GM12878 (cell line): Measurements from ENCODE around the gene SNCAIP. TPM values are rescaled to one million over a fixed set of nuclear protein-coding genes. Genes with fewer than 3 reads are reported as not detected.

Source experiments
- ATAC-seq: fragments of 200-7000 bp; cut with Tn5 transposase; 3 replicates; pipeline ENCODE4 v1.9.1; 2020; ENCODE audit warnings: mild to moderate bottlenecking, moderate library complexity
- BruUV-seq: library from RNA; stranded (reverse); fragments of 400-500 nt; replicated peaks from 2 replicates; lab custom pipeline; 2021; lab: Mats Ljungman, UMichigan
- CTCF ChIA-PET: fragments of 300-600 bp; sonication (Branson Sonifier 250); formaldehyde crosslinking; extraction: SDS; loops from one replicate; lab custom pipeline; 2021; ENCODE audit warnings: inconsistent platforms; lab: Yijun Ruan, JAX
- POLR2A ChIA-PET: fragments of 350-600 bp; formaldehyde crosslinking; extraction: SDS; loops from one replicate; lab custom pipeline; 2021; ENCODE audit warnings: inconsistent platforms; lab: Charles Lee
- RAD21 ChIA-PET: fragments of 300-600 bp; sonication (Branson Sonifier 250); formaldehyde crosslinking; loops from one replicate; lab custom pipeline; 2023; ENCODE audit warnings: antibody characterized with exemption; ENCODE audit not compliant: unreplicated experiment; lab: Charles Lee
- SMC1A ChIA-PET: fragments of 300-600 bp; sonication (Branson Sonifier 250); formaldehyde crosslinking; loops from one replicate; lab custom pipeline; 2023; ENCODE audit not compliant: unreplicated experiment, uncharacterized antibody; lab: Charles Lee
- DNase-seq: peaks from one replicate; pipeline ENCODE4 v3.0.0-alpha.2; 2011; ENCODE audit warnings: low read depth, low spot score
- FAIRE-seq: peaks from 3 replicates; lab custom pipeline; 2011; peaks lifted over from hg19 to GRCh38; lab: Jason Lieb, UNC
- H2AFZ ChIP-seq: 2 replicates; pipeline ENCODE4 v1.6.0; 2011; ENCODE audit warnings: low read depth, low read length, control low read depth; ENCODE audit not compliant: control insufficient read depth
- H3K27ac ChIP-seq: 2 replicates; pipeline ENCODE4 v1.5.1; 2011; ENCODE audit warnings: control low read depth; ENCODE audit not compliant: control insufficient read depth, insufficient read depth
- H3K27me3 ChIP-seq, 2 experiments: replicated peaks in 1 of 2; 2 replicates each; pipeline versions ENCODE4 v1.6.0 to v1.6.1; 2011; ENCODE audit warnings: low read length in 1 of 2; ENCODE audit not compliant: control insufficient read depth in 2 of 2, insufficient read depth in 2 of 2
- H3K36me3 ChIP-seq, 2 experiments: 2 replicates each; pipeline ENCODE4 v1.5.1; 2011; ENCODE audit warnings: low read length in 1 of 2; ENCODE audit not compliant: control insufficient read depth in 2 of 2, insufficient read depth in 2 of 2
- H3K4me1 ChIP-seq: 2 replicates; pipeline ENCODE4 v1.6.1; 2011; ENCODE audit warnings: mild to moderate bottlenecking, low read length, moderate library complexity, mixed read lengths; ENCODE audit not compliant: control insufficient read depth, insufficient read depth
- H3K4me2 ChIP-seq: 2 replicates; pipeline ENCODE4 v1.6.0; 2011; ENCODE audit warnings: control low read depth; ENCODE audit not compliant: control insufficient read depth, insufficient read depth
- H3K4me3 ChIP-seq: fragments of 200-600 bp; sonication (generic); 2 replicates; pipeline ENCODE4 v1.5.1; 2016
- H3K79me2 ChIP-seq: 2 replicates; pipeline ENCODE4 v1.6.0; 2011; ENCODE audit warnings: low read length; ENCODE audit not compliant: control insufficient read depth, insufficient read depth
- H3K9ac ChIP-seq: 2 replicates; pipeline ENCODE4 v1.8.0; 2011; ENCODE audit warnings: low read length, control low read depth, mixed read lengths; ENCODE audit not compliant: control insufficient read depth, insufficient read depth
- H3K9me3 ChIP-seq: replicated peaks from 3 replicates; pipeline ENCODE4 v1.5.1; 2011; ENCODE audit warnings: mild to moderate bottlenecking, low read length; ENCODE audit not compliant: control insufficient read depth, insufficient read depth
- H4K20me1 ChIP-seq: 2 replicates; pipeline ENCODE4 v1.6.0; 2011; ENCODE audit not compliant: control insufficient read depth, insufficient read depth
- CBFB ChIP-seq: IDR thresholded peaks from 2 replicates; pipeline ENCODE4 v1.6.1; 2016; ENCODE audit warnings: antibody characterized with exemption, low read depth
- HDGF ChIP-seq: fragments of 450-650 bp; IDR thresholded peaks from 2 replicates; pipeline ENCODE4 v1.6.1; 2016; ENCODE audit warnings: antibody characterized with exemption
- IKZF1 ChIP-seq: fragments of 450-650 bp; conservative IDR thresholded peaks from 2 replicates; pipeline ENCODE4 v1.6.1; 2017; ENCODE audit warnings: antibody characterized with exemption, mild to moderate bottlenecking
- IKZF2 ChIP-seq, 2 experiments: fragments of 450-650 bp; IDR thresholded peaks; 2 replicates each; pipeline ENCODE4 v1.6.1; 2017; ENCODE audit warnings: mild to moderate bottlenecking in 2 of 2, moderate library complexity in 2 of 2
- NFYA ChIP-seq: IDR thresholded peaks from 2 replicates; pipeline ENCODE4 v1.6.1; 2011; ENCODE audit warnings: low read depth, mild to moderate bottlenecking, low read length, improper control_type of control experiment, borderline replicate concordance
- RUNX3 ChIP-seq: IDR thresholded peaks from 2 replicates; pipeline ENCODE4 v1.6.1; 2012; ENCODE audit warnings: low read length, inconsistent platforms
- SMC3 ChIP-seq: IDR thresholded peaks from 2 replicates; pipeline ENCODE4 v1.6.1; 2011; ENCODE audit warnings: low read length, improper control_type of control experiment, borderline replicate concordance
- SREBF1 ChIP-seq: IDR thresholded peaks from 2 replicates; pipeline ENCODE4 v1.6.1; 2012; ENCODE audit warnings: mild to moderate bottlenecking, low read length
- STAT1 ChIP-seq: fragments of 450-650 bp; conservative IDR thresholded peaks from 2 replicates; pipeline ENCODE4 v1.6.1; 2014; ENCODE audit warnings: antibody characterized with exemption, mild to moderate bottlenecking
- WRNIP1 ChIP-seq: IDR thresholded peaks from 2 replicates; pipeline ENCODE4 v1.6.1; 2011; ENCODE audit warnings: low read depth, low read length, improper control_type of control experiment, borderline replicate concordance
- ZNF622 ChIP-seq: fragments of 450-650 bp; IDR thresholded peaks from 2 replicates; pipeline ENCODE4 v1.6.1; 2017; ENCODE audit warnings: mild to moderate bottlenecking, inconsistent platforms
- WGBS: methylation state at CpG from one replicate; pipeline ENCODE4 v1.1.6; 2016; ENCODE audit warnings: low lambda C conversion rate; ENCODE audit not compliant: insufficient replicate concordance, insufficient coverage; ENCODE audit errors: missing lambda C conversion rate; 5-methylcytosine and 5-hydroxymethylcytosine counted together
- in situ Hi-C: fragments of 300-500 bp; cut with MboI; formaldehyde crosslinking; loops from 9 replicates; pipeline ENCODE4 v1.14.3; 2018; ENCODE audit warnings: mixed read lengths
- intact Hi-C: fragments of 100-400 bp; cut with micrococcal nuclease; formaldehyde crosslinking; loops from one replicate; pipeline ENCODE4 v1.14.2; 2022; ENCODE audit not compliant: unreplicated experiment
- polyA plus RNA-seq, 11 experiments: library from polyadenylated mRNA; depleted of rRNA in 4 of 11; unstranded in 6 of 11; stranded (reverse) in 5 of 11; fragments of >200 nt; fragmentation: Nextera tagmentation in 4 of 11; fragmentation: Illumina TruSeq in 1 of 11; extraction: Ambion mirVana in 4 of 11; extraction: Trizol in 1 of 11; gene quantifications; 1 replicate in 1 of 11; 2 replicates in 10 of 11; pipeline versions ENCODE4 v1.2.1 to v1.2.3, GENCODE V29; 2011 to 2016; ENCODE audit warnings: inconsistent platforms in 2 of 11, missing spikeins in 2 of 11, low read depth in 1 of 11
- total RNA-seq, 4 experiments: library from RNA; depleted of rRNA in 3 of 4; stranded (reverse); fragments of >200 nt in 3 of 4; fragmentation: Illumina TruSeq in 1 of 4; extraction: Trizol in 1 of 4; gene quantifications; 2 replicates each; pipeline versions ENCODE4 v1.2.1 to v1.2.3, GENCODE V29; 2013 to 2021
- TF ChIP-seq, protein P1 (sequence below), 3 experiments: IDR thresholded peaks in 2 of 3; conservative IDR thresholded peaks in 1 of 3; 2 replicates each; pipeline ENCODE4 v1.5.1; 2011; ENCODE audit warnings: low read depth in 3 of 3, low read length in 3 of 3, mild to moderate bottlenecking in 3 of 3, control low read depth in 2 of 3, moderate library complexity in 2 of 3, inconsistent platforms in 1 of 3, mixed read lengths in 1 of 3; ENCODE audit not compliant: control insufficient read depth in 2 of 3, insufficient read depth in 1 of 3; ENCODE audit errors: extremely low read depth in 1 of 3
- TF ChIP-seq, protein P2 (sequence below): IDR thresholded peaks from 2 replicates; pipeline ENCODE4 v1.6.1; 2012; ENCODE audit warnings: mild to moderate bottlenecking, low read depth, low read length
- TF ChIP-seq, protein P3 (sequence below): IDR thresholded peaks from 2 replicates; pipeline ENCODE4 v1.6.1; 2012; ENCODE audit warnings: low read length, inconsistent platforms
- TF ChIP-seq, protein P4 (sequence below): IDR thresholded peaks from 2 replicates; pipeline ENCODE4 v1.6.1; 2012; ENCODE audit warnings: low read depth, low read length, improper control_type of control experiment
- TF ChIP-seq, protein P5 (sequence below): fragments of 450-650 bp; IDR thresholded peaks from 2 replicates; pipeline ENCODE4 v1.6.1; 2017; ENCODE audit warnings: mild to moderate bottlenecking

SNCAIP gene
- total and polyA plus RNA-seq, 10 of the 15 experiments (the other 5 are each of a cell fraction or from before 2014, with no cell fraction given) = 0.03 to 0.62 (median 0.16) TPM; not detected in 1

DNA sequence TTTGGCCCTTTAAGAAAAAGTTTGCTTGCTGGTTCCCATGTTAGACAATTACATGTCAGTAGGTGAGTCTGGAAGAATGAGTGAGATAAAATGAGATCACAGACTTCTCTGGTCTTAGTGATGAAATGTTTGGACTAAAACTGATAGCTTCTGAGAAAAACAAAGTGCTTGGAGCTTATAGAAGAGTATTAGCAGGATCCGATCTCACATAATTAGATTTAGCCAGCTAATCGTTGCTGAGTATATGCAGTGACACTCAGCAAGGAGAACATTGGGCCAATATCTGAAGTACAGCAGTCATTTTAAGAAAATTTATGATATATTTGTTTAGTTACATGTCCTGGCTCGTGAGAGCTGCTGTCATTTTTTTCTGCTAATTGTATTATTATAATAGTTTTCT, 135.8 kb downstream of the SNCAIP start:
- in situ Hi-C loops = no loop called here
- no TSS peak for BruUV-seq
- H3K79me2 ChIP-seq = no peaks in the 10 kb centered on the region
- H3K9ac ChIP-seq = no peak overlapping the region
- no peaks in the 10 kb centered on the region; a peak in 1 of 4 replicates for H3K27me3 ChIP-seq
- H3K4me1 ChIP-seq = no peaks in the 10 kb centered on the region
- DNase-seq (no peak), FAIRE-seq (no peak), ATAC-seq (no peak)
- intact Hi-C loops = no loop called here
- WGBS = 52% methylated on average over 3 of the region's 3 CpGs
- ChIA-PET RAD21 (no interaction called here), POLR2A (no interaction called here), SMC1A (interaction anchor here (1.3 kb wide), 1 partner anchor 14 kb away, joined by 3 read pairs; no protein-coding TSS in a partner anchor), CTCF (no interaction called here)
- TF ChIP-seq CBFB = no peak
- TF ChIP-seq, protein P1, sequence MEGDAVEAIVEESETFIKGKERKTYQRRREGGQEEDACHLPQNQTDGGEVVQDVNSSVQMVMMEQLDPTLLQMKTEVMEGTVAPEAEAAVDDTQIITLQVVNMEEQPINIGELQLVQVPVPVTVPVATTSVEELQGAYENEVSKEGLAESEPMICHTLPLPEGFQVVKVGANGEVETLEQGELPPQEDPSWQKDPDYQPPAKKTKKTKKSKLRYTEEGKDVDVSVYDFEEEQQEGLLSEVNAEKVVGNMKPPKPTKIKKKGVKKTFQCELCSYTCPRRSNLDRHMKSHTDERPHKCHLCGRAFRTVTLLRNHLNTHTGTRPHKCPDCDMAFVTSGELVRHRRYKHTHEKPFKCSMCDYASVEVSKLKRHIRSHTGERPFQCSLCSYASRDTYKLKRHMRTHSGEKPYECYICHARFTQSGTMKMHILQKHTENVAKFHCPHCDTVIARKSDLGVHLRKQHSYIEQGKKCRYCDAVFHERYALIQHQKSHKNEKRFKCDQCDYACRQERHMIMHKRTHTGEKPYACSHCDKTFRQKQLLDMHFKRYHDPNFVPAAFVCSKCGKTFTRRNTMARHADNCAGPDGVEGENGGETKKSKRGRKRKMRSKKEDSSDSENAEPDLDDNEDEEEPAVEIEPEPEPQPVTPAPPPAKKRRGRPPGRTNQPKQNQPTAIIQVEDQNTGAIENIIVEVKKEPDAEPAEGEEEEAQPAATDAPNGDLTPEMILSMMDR (IDR thresholded peaks at IDR 0.05 in 2 of 3, conservative IDR thresholded peaks at IDR 0.05 in 1 of 3; ENCODE audit: control insufficient read depth in 2 of 3, extremely low read depth in 1 of 3, insufficient read depth in 1 of 3, low read depth in 3 of 3, low read length in 3 of 3) = no peak
- TF ChIP-seq, protein P2, sequence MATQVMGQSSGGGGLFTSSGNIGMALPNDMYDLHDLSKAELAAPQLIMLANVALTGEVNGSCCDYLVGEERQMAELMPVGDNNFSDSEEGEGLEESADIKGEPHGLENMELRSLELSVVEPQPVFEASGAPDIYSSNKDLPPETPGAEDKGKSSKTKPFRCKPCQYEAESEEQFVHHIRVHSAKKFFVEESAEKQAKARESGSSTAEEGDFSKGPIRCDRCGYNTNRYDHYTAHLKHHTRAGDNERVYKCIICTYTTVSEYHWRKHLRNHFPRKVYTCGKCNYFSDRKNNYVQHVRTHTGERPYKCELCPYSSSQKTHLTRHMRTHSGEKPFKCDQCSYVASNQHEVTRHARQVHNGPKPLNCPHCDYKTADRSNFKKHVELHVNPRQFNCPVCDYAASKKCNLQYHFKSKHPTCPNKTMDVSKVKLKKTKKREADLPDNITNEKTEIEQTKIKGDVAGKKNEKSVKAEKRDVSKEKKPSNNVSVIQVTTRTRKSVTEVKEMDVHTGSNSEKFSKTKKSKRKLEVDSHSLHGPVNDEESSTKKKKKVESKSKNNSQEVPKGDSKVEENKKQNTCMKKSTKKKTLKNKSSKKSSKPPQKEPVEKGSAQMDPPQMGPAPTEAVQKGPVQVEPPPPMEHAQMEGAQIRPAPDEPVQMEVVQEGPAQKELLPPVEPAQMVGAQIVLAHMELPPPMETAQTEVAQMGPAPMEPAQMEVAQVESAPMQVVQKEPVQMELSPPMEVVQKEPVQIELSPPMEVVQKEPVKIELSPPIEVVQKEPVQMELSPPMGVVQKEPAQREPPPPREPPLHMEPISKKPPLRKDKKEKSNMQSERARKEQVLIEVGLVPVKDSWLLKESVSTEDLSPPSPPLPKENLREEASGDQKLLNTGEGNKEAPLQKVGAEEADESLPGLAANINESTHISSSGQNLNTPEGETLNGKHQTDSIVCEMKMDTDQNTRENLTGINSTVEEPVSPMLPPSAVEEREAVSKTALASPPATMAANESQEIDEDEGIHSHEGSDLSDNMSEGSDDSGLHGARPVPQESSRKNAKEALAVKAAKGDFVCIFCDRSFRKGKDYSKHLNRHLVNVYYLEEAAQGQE = no peak
- TF ChIP-seq SMC3 = no peak
- TF ChIP-seq NFYA = no peak
- TF ChIP-seq SREBF1 = no peak
- TF ChIP-seq ZNF622 = no peak
- TF ChIP-seq, protein P3, sequence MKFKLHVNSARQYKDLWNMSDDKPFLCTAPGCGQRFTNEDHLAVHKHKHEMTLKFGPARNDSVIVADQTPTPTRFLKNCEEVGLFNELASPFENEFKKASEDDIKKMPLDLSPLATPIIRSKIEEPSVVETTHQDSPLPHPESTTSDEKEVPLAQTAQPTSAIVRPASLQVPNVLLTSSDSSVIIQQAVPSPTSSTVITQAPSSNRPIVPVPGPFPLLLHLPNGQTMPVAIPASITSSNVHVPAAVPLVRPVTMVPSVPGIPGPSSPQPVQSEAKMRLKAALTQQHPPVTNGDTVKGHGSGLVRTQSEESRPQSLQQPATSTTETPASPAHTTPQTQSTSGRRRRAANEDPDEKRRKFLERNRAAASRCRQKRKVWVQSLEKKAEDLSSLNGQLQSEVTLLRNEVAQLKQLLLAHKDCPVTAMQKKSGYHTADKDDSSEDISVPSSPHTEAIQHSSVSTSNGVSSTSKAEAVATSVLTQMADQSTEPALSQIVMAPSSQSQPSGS = no peak
- TF ChIP-seq WRNIP1 = no peak
- TF ChIP-seq, protein P4, sequence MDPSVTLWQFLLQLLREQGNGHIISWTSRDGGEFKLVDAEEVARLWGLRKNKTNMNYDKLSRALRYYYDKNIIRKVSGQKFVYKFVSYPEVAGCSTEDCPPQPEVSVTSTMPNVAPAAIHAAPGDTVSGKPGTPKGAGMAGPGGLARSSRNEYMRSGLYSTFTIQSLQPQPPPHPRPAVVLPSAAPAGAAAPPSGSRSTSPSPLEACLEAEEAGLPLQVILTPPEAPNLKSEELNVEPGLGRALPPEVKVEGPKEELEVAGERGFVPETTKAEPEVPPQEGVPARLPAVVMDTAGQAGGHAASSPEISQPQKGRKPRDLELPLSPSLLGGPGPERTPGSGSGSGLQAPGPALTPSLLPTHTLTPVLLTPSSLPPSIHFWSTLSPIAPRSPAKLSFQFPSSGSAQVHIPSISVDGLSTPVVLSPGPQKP = no peak
- no peak for TF ChIP-seq HDGF
- no peak for TF ChIP-seq IKZF1
- TF ChIP-seq RUNX3 = no peak
- no peak for TF ChIP-seq IKZF2 (IDR thresholded peaks at IDR 0.05)
- TF ChIP-seq, protein P5, sequence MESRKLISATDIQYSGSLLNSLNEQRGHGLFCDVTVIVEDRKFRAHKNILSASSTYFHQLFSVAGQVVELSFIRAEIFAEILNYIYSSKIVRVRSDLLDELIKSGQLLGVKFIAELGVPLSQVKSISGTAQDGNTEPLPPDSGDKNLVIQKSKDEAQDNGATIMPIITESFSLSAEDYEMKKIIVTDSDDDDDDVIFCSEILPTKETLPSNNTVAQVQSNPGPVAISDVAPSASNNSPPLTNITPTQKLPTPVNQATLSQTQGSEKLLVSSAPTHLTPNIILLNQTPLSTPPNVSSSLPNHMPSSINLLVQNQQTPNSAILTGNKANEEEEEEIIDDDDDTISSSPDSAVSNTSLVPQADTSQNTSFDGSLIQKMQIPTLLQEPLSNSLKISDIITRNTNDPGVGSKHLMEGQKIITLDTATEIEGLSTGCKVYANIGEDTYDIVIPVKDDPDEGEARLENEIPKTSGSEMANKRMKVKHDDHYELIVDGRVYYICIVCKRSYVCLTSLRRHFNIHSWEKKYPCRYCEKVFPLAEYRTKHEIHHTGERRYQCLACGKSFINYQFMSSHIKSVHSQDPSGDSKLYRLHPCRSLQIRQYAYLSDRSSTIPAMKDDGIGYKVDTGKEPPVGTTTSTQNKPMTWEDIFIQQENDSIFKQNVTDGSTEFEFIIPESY = no peak
- TF ChIP-seq STAT1 = no peak
- H3K9me3 ChIP-seq = no peaks in the 10 kb centered on the region
- no peak overlapping the region for H3K4me3 ChIP-seq
- no peak overlapping the region for H3K27ac ChIP-seq
- no peak overlapping the region for H2AFZ ChIP-seq
- H4K20me1 ChIP-seq = no peaks in the 10 kb centered on the region
- H3K36me3 ChIP-seq = no peaks in the 10 kb centered on the region
- no peak overlapping the region for H3K4me2 ChIP-seq
